ENCODE measurements around the gene RICTOR.

The RICTOR gene

GRCh38 chr5:39073767-39074016 lies 507 bp downstream of the RICTOR start:
- in situ Hi-C loops (cut with MboI; ENCODE audit: low sequenced_read_pairs, unreplicated experiment) = no loop called here
- no peak for DNase-seq (ENCODE audit: low spot score)
- no peak for TF ChIP-seq CTCF (IDR thresholded peaks at IDR 0.05; ENCODE audit: borderline replicate concordance, control extremely low read depth, extremely low read depth, insufficient read depth, missing control alignments)

- in situ Hi-C loops (cut with MboI; ENCODE audit: low sequenced_read_pairs, unreplicated experiment) = no loop called here
- no peak for TF ChIP-seq CTCF (IDR thresholded peaks at IDR 0.05; ENCODE audit: borderline replicate concordance, control extremely low read depth, extremely low read depth, insufficient read depth, missing control alignments)
These were observed 1.1 kb downstream of the RICTOR start for GRCh38 chr5:39072925-39073766.

DNA sequence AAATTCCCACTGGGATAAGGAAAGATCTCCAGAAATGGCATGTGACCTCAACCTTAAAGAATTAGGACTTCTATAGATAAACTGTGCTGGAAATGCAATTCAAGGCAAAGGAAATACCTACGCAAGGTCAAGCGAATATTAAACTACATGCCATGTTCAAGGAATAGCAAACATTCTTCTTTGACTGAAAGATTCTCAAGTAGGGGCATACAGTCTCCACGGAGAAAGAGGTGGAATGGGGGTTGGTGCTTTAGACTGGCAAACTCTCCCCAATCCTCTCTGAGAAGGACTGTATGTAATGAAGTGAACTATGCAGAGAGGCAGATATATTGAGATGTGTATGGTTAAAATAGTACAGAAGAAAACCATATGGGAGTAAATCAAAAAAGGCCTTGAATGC lies 6.1 kb downstream of the RICTOR start:
- TF ChIP-seq CTCF (IDR thresholded peaks at IDR 0.05; ENCODE audit: borderline replicate concordance, control extremely low read depth, extremely low read depth, insufficient read depth, missing control alignments) = no peak
- in situ Hi-C loops (cut with MboI; ENCODE audit: low sequenced_read_pairs, unreplicated experiment) = no loop called here
- no peak for DNase-seq (ENCODE audit: low spot score)

More at GRCh38 chr5:39072925-39073766, 1.1 kb downstream of the RICTOR start:
- DNase-seq (ENCODE audit: low spot score) = peak; percentile 73

GRCh38 chr5:39064450-39064849 lies 9.7 kb downstream of the RICTOR start:
- in situ Hi-C loops (cut with MboI; ENCODE audit: low sequenced_read_pairs, unreplicated experiment) = no loop called here
- no peak for TF ChIP-seq CTCF (IDR thresholded peaks at IDR 0.05; ENCODE audit: borderline replicate concordance, control extremely low read depth, extremely low read depth, insufficient read depth, missing control alignments)
- DNase-seq (ENCODE audit: low spot score) = no peak

DNA sequence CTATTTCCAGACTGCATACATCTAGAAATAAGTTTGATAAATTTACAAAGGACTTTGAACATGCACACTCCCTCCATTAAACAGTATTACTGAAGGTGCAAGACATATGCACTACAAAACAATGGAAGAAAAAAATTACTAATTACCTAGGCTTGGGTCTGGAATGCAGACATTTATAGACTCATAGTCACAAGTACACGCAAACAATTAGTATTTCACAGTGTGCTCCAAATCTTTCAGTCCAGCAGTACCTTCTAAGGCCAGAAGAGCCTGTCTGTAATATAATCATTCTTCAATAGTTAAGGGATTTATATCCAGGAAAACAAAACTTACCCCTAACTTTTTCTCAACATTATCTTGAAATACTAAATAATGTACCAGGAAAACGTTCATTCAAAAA lies 11.2 kb downstream of the RICTOR start:
- no peak for TF ChIP-seq CTCF (IDR thresholded peaks at IDR 0.05; ENCODE audit: borderline replicate concordance, control extremely low read depth, extremely low read depth, insufficient read depth, missing control alignments)
- DNase-seq (ENCODE audit: low spot score) = no peak
- in situ Hi-C loops (cut with MboI; ENCODE audit: low sequenced_read_pairs, unreplicated experiment) = no loop called here

DNA sequence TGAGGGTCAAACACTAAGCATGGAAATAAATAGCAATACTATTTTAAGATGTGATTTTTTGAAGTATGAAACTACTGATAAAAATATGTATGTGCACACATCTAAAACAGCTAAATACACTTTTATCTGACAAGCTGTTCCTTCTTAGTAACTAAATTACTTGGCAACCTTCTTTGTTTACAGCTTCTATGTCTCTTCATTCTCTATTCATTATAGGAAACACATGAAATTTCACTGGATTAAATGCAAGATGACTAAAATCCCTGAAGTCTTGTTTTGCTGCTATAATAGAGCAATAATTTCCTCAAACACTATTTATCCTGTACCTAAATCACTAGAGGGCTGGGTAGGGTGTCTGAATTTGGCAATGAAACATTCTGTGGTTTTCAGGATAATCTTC lies 11.7 kb downstream of the RICTOR start:
- DNase-seq (ENCODE audit: low spot score) = no peak
- TF ChIP-seq CTCF (IDR thresholded peaks at IDR 0.05; ENCODE audit: borderline replicate concordance, control extremely low read depth, extremely low read depth, insufficient read depth, missing control alignments) = no peak
- in situ Hi-C loops (cut with MboI; ENCODE audit: low sequenced_read_pairs, unreplicated experiment) = no loop called here

Data from GM13976 (cell line).